ENCODE measurements around the gene FOXJ2. TPM values are rescaled to one million over a fixed set of nuclear protein-coding genes. Genes with fewer than 3 reads are reported as not detected.

Gene FOXJ2
- total RNA-seq, 1 experiment from 2014 or later, result 30.3 TPM

DNA sequence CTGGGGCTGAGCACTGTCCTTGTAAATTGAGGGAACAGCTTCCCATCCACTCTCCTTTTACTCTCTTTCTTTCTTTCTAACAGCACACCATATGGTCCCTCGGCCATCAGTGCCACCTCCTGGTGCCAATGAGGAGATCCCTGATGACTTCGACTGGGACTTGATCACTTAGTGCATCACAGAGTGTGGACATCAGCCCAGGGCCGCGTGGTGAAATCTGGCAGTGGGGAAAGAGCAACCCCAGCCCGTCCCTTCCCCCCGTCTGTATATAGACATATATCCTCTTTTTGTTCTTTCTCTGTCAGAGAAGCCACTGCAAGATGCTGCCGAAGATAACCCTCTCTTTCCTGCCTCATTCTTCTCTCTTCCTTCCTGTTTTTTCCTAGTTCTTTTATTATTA is 20.2 kb downstream of the FOXJ2 start:
- intact Hi-C loops (cut with micrococcal nuclease; ENCODE audit: unreplicated experiment), result no loop called here
- Histone ChIP-seq H2AFZ (no peak overlapping the region), H3F3A (ENCODE audit: insufficient read depth, low read depth) (peaks cover 12% of the 10 kb centered on the region; the same call in 1 of the 2 replicates), H4K20me1 (ENCODE audit: insufficient read depth) (no peaks in the 10 kb centered on the region), H3K4me3 (no peak overlapping the region), H3K27me3 (ENCODE audit: insufficient read depth, low read depth) (no peaks in the 10 kb centered on the region), H3K4me2 (no peak overlapping the region), H3K4me1 (replicated peaks; ENCODE audit: insufficient read depth) (peaks cover 8% of the 10 kb centered on the region), H3K27ac (no peak overlapping the region), H3K79me2 (ENCODE audit: low read depth) (no peaks in the 10 kb centered on the region), H3K36me3 (ENCODE audit: low read depth) (peaks cover 4% of the 10 kb centered on the region; the same call in 1 of the 2 replicates), H3K9me3 (ENCODE audit: insufficient read depth, low read depth) (no peaks in the 10 kb centered on the region), H3K9me2 (ENCODE audit: insufficient read depth) (no peaks in the 10 kb centered on the region)
- BruUV-seq (replicated peaks), result no TSS peak
- DNase-seq, result no peak
- TF ChIP-seq EZH2 (IDR thresholded peaks at IDR 0.05; ENCODE audit: low read depth), result no peak
- TF ChIP-seq, protein P1, sequence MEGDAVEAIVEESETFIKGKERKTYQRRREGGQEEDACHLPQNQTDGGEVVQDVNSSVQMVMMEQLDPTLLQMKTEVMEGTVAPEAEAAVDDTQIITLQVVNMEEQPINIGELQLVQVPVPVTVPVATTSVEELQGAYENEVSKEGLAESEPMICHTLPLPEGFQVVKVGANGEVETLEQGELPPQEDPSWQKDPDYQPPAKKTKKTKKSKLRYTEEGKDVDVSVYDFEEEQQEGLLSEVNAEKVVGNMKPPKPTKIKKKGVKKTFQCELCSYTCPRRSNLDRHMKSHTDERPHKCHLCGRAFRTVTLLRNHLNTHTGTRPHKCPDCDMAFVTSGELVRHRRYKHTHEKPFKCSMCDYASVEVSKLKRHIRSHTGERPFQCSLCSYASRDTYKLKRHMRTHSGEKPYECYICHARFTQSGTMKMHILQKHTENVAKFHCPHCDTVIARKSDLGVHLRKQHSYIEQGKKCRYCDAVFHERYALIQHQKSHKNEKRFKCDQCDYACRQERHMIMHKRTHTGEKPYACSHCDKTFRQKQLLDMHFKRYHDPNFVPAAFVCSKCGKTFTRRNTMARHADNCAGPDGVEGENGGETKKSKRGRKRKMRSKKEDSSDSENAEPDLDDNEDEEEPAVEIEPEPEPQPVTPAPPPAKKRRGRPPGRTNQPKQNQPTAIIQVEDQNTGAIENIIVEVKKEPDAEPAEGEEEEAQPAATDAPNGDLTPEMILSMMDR (conservative IDR thresholded peaks at IDR 0.05), result no peak
- POLR2A ChIA-PET (ENCODE audit: unreplicated experiment), result no interaction called here
- CTCF ChIA-PET, result interaction anchor here (0.7 kb wide), 1 partner anchor 198 kb away, joined by 6 read pairs; no protein-coding TSS in a partner anchor

DNA sequence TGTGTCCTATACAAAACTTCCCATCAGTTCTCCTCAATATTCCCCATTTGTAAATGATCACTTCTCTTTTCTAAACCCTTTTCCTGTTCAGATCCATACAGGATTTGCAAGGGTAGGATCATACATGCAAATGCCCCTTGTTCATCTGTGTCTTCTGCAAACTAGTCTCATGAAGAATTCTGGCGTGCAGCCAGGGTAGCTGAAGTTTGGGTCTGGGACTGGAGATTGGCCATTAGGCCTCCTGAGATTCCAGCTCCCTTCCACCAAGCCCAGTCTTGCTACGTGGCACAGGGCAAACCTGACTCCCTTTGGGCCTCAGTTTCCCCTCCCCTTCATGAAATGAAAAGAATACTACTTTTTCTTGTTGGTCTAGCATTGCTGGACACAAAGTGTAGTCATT is 22.3 kb downstream of the FOXJ2 start:
- intact Hi-C loops (cut with micrococcal nuclease; ENCODE audit: unreplicated experiment), result no loop called here
- Histone ChIP-seq H3K36me3 (ENCODE audit: low read depth) (peaks cover 4% of the 10 kb centered on the region; the same call in 1 of the 2 replicates), H3F3A (ENCODE audit: insufficient read depth, low read depth) (peaks cover 18% of the 10 kb centered on the region; the same call in 1 of the 2 replicates), H2AFZ (no peak overlapping the region), H3K4me3 (no peak overlapping the region), H3K79me2 (ENCODE audit: low read depth) (no peaks in the 10 kb centered on the region), H3K9me2 (ENCODE audit: insufficient read depth) (no peaks in the 10 kb centered on the region), H3K27ac (no peak overlapping the region), H3K9me3 (ENCODE audit: insufficient read depth, low read depth) (no peaks in the 10 kb centered on the region), H4K20me1 (ENCODE audit: insufficient read depth) (no peaks in the 10 kb centered on the region), H3K4me2 (no peak overlapping the region), H3K4me1 (replicated peaks; ENCODE audit: insufficient read depth) (peaks cover 15% of the 10 kb centered on the region), H3K27me3 (ENCODE audit: insufficient read depth, low read depth) (no peaks in the 10 kb centered on the region)
- TF ChIP-seq, protein P1 (conservative IDR thresholded peaks at IDR 0.05), result no peak
- no peak for TF ChIP-seq EZH2 (IDR thresholded peaks at IDR 0.05; ENCODE audit: low read depth)
- CTCF ChIA-PET, result interaction anchor here (0.7 kb wide), 1 partner anchor 24 kb away, joined by 4 read pairs; no protein-coding TSS in a partner anchor
- BruUV-seq (replicated peaks), result no TSS peak
- DNase-seq, result no peak
- POLR2A ChIA-PET (ENCODE audit: unreplicated experiment), result no interaction called here

DNA sequence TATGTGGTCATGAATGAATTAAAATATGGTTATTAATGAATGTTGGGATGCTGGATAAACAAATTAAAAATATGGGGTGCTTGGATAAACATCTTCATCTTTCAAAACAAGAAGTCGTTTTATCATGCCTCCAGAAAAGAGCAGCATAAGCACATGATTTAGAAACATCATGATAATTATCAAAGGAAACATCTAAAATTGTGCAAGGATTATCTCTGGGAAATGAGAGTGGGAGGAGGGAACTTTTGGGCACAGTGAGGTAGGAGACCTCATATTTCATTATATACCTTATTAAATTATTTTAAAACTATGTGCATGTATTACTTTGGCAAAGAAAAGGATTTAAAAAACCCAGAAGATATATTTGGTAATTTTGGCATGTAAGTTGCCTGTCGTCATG is 24.8 kb downstream of the FOXJ2 start:
- TF ChIP-seq, protein P1 (conservative IDR thresholded peaks at IDR 0.05), result no peak
- TF ChIP-seq EZH2 (IDR thresholded peaks at IDR 0.05; ENCODE audit: low read depth), result no peak
- H3K4me1 ChIP-seq (replicated peaks; ENCODE audit: insufficient read depth), result peaks cover 15% of the 10 kb centered on the region
- intact Hi-C loops (cut with micrococcal nuclease; ENCODE audit: unreplicated experiment), result no loop called here
- no peak overlapping the region for H2AFZ ChIP-seq
- DNase-seq, result no peak
- H3K27ac ChIP-seq, result no peak overlapping the region
- POLR2A ChIA-PET (ENCODE audit: unreplicated experiment), result interaction anchor here (0.7 kb wide), 1 partner anchor 19 kb away, joined by 5 read pairs; no protein-coding TSS in a partner anchor
- no TSS peak for BruUV-seq (replicated peaks)
- no peaks in the 10 kb centered on the region for H3K9me2 ChIP-seq (ENCODE audit: insufficient read depth)
- H3K4me2 ChIP-seq, result peak overlapping the region; percentile 23; the same call in 1 of the 2 replicates
- CTCF ChIA-PET, result interaction anchor here (1.5 kb wide), 1 partner anchor 21 kb away, joined by 3 read pairs; no protein-coding TSS in a partner anchor
- no peaks in the 10 kb centered on the region for H3K27me3 ChIP-seq (ENCODE audit: insufficient read depth, low read depth)
- H3F3A ChIP-seq (ENCODE audit: insufficient read depth, low read depth), result peaks cover 18% of the 10 kb centered on the region; the same call in 1 of the 2 replicates
- H3K79me2 ChIP-seq (ENCODE audit: low read depth), result no peaks in the 10 kb centered on the region
- no peak overlapping the region for H3K4me3 ChIP-seq
- H4K20me1 ChIP-seq (ENCODE audit: insufficient read depth), result no peaks in the 10 kb centered on the region
- H3K9me3 ChIP-seq (ENCODE audit: insufficient read depth, low read depth), result no peaks in the 10 kb centered on the region
- H3K36me3 ChIP-seq (ENCODE audit: low read depth), result no peaks in the 10 kb centered on the region; the same call in 1 of the 2 replicates

All from PC-9 (cell line).